Upper lobe of left lung (tissue), 4 donors: Measurements from ENCODE around the gene MLLT3.

Experiments
- EP300 ChIP-seq, 4 donors: sonication (generic); formaldehyde crosslinking; IDR thresholded peaks; one replicate each; pipeline ENCODE4 v1.5.1; 2017; ENCODE audit warnings: antibody characterized with exemption in 4 of 4, control low read depth in 2 of 4
- POLR2A ChIP-seq, 4 donors: fragments of 450-650 bp; IDR thresholded peaks; one replicate each; pipeline ENCODE4 v1.5.1; 2016 to 2017; ENCODE audit warnings: antibody characterized with exemption in 4 of 4, mild to moderate bottlenecking in 2 of 4
- TF ChIP-seq, protein P1 (sequence below), 6 experiments: fragments of 450-650 bp in 4 of 6; fragments of 200-600 bp in 2 of 6; sonication (generic) in 2 of 6; IDR thresholded peaks; one replicate each; pipeline ENCODE4 v1.5.1; 2016 to 2019; ENCODE audit warnings: antibody characterized with exemption in 6 of 6

DNA sequence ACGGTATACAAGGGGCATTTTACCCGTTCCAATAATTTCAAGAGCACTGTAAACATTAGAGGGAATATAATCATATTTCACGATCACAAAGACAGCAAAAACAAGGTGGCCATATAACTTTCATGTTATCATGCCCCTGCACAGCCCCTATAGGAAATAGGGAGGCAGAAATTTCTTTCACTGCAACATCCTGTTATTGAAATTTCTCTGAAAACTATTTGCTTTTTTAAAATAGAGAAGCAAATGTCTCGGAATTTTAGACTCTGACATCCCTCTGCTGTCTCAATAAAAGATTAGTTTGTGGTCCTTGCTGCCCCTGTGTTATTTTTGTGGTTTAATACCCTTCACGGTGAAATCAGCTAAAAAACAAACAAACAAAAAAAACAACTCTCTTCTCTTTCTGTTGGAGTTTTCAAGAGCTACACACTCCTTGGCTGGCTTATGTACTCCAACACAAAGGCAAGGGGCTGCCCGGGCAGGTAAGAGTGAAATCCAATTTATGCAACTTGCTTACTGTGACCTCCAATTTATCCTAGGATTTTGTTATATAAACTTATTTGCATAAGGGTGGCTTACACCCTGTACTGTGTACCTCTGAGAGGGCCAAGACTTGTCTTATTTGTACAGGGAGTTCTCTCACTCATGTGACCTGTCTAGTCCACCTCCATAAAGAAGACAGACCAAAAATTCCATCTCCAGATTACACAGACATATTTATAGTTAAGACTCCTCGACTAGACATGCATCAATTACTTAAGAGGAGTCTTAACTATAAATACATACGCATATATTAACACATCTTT is 223.6 kb downstream of the MLLT3 start:
- no peak for TF ChIP-seq EP300 (IDR thresholded peaks at IDR 0.05)
- TF ChIP-seq POLR2A (IDR thresholded peaks at IDR 0.05), result no peak
- TF ChIP-seq, protein P1, sequence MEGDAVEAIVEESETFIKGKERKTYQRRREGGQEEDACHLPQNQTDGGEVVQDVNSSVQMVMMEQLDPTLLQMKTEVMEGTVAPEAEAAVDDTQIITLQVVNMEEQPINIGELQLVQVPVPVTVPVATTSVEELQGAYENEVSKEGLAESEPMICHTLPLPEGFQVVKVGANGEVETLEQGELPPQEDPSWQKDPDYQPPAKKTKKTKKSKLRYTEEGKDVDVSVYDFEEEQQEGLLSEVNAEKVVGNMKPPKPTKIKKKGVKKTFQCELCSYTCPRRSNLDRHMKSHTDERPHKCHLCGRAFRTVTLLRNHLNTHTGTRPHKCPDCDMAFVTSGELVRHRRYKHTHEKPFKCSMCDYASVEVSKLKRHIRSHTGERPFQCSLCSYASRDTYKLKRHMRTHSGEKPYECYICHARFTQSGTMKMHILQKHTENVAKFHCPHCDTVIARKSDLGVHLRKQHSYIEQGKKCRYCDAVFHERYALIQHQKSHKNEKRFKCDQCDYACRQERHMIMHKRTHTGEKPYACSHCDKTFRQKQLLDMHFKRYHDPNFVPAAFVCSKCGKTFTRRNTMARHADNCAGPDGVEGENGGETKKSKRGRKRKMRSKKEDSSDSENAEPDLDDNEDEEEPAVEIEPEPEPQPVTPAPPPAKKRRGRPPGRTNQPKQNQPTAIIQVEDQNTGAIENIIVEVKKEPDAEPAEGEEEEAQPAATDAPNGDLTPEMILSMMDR (IDR thresholded peaks at IDR 0.05), result no peak
